H1 (cell line): ENCODE results near the gene PRKCH.

ENCODE experiments used
- CTCF ChIP-seq, 3 experiments: IDR thresholded peaks; 1 replicate in 2 of 3; 2 replicates in 1 of 3; pipeline versions ENCODE4 v1.5.1 to v1.6.1; 2011; ENCODE audit warnings: low read length in 3 of 3, mild to moderate bottlenecking in 3 of 3, inconsistent platforms in 2 of 3, low read depth in 1 of 3, moderate library complexity in 1 of 3; ENCODE audit not compliant: insufficient read depth in 1 of 3; ENCODE audit errors: control extremely low read depth in 1 of 3
- JUN ChIP-seq: IDR thresholded peaks from 2 replicates; pipeline ENCODE4 v1.6.1; 2011; ENCODE audit warnings: low read depth, mild to moderate bottlenecking, improper control_type of control experiment, low read length
- TAF1 ChIP-seq: IDR thresholded peaks from 2 replicates; pipeline ENCODE4 v1.6.1; 2011; ENCODE audit warnings: mild to moderate bottlenecking, low read depth, low read length
- ZNF274 ChIP-seq: IDR thresholded peaks from 2 replicates; pipeline ENCODE4 v1.7.0; 2012; ENCODE audit warnings: low read length, borderline replicate concordance; ENCODE audit errors: extremely low read depth
- TF ChIP-seq, protein P1 (sequence below): IDR thresholded peaks from 2 replicates; pipeline ENCODE4 v1.6.1; 2012; ENCODE audit warnings: inconsistent platforms
- TF ChIP-seq, protein P2 (sequence below): IDR thresholded peaks from 2 replicates; pipeline ENCODE4 v1.6.1; 2012; ENCODE audit warnings: inconsistent platforms

DNA sequence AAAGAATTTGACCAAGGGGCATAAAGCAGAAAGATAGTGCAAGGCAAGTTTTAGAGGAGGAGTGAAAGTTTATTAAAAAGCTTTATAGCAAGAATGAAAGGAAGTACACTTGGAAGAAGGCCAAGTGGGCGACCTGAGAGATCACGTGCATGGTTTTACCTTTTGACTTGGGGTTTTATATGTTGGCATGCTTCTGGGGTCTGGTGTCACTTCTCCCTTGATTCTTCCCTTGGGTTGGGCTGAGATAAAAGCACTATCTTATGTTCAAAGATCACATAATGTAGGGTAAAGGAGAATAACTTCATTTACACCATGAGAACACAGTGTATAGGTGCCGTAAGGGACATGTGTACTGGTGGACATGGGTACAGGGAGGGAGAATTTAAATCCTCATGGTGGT, 22.6 kb upstream of the PRKCH start:
- TF ChIP-seq, protein P1, sequence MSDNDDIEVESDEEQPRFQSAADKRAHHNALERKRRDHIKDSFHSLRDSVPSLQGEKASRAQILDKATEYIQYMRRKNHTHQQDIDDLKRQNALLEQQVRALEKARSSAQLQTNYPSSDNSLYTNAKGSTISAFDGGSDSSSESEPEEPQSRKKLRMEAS = no peak
- TF ChIP-seq ZNF274 (no peak), CTCF (IDR thresholded peaks at IDR 0.05; ENCODE audit: control extremely low read depth in 1 of 3, insufficient read depth in 1 of 3, low read depth in 1 of 3, low read length in 3 of 3) (no peak), JUN (no peak), TAF1 (no peak)
- TF ChIP-seq, protein P2, sequence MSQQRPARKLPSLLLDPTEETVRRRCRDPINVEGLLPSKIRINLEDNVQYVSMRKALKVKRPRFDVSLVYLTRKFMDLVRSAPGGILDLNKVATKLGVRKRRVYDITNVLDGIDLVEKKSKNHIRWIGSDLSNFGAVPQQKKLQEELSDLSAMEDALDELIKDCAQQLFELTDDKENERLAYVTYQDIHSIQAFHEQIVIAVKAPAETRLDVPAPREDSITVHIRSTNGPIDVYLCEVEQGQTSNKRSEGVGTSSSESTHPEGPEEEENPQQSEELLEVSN = no peak
